Panc1 (cell line): ENCODE measurements around the gene CLCN2. TPM values are rescaled to one million over a fixed set of nuclear protein-coding genes. Genes with fewer than 3 reads are reported as not detected.

ENCODE experiments used
- ATAC-seq: fragments of 200-7000 bp; cut with Tn5 transposase; 2 replicates; pipeline ENCODE4 v1.9.1; 2020; ENCODE audit warnings: mild to moderate bottlenecking, moderate library complexity
- BruUV-seq: library from RNA; stranded (reverse); fragments of 400-500 nt; replicated peaks from 2 replicates; lab custom pipeline; 2021; lab: Mats Ljungman, UMichigan
- CTCF ChIA-PET: fragments of 300-600 bp; sonication (Branson Sonifier 250); formaldehyde crosslinking; loops from one replicate; lab custom pipeline; 2022; ENCODE audit warnings: antibody characterized with exemption; lab: Charles Lee
- POLR2A ChIA-PET: fragments of 300-600 bp; sonication (Branson Sonifier 250); formaldehyde crosslinking; loops from one replicate; lab custom pipeline; 2022; ENCODE audit warnings: antibody characterized with exemption; lab: Charles Lee
- DNase-seq: peaks from one replicate; pipeline ENCODE4 v3.0.0-alpha.2; 2010; ENCODE audit warnings: low read depth, low spot score
- H3K27ac ChIP-seq: 2 replicates; pipeline ENCODE4 v1.5.1; 2011; ENCODE audit warnings: mild to moderate bottlenecking, low read length, inconsistent platforms
- H3K27me3 ChIP-seq: fragments of 200-500 bp; sonication (Bioruptor generic); 2 replicates; pipeline ENCODE4 v1.6.0; 2014; ENCODE audit warnings: low read length, inconsistent platforms; ENCODE audit not compliant: control insufficient read depth, insufficient read depth
- H3K36me3 ChIP-seq: fragments of 200-500 bp; sonication (Bioruptor generic); 2 replicates; pipeline ENCODE4 v1.5.1; 2014; ENCODE audit warnings: inconsistent platforms, mild to moderate bottlenecking, low read length, moderate library complexity; ENCODE audit not compliant: control insufficient read depth, insufficient read depth
- H3K4me1 ChIP-seq: 2 replicates; pipeline ENCODE4 v1.5.1; 2011; ENCODE audit warnings: inconsistent platforms, mild to moderate bottlenecking, low read length, moderate library complexity; ENCODE audit not compliant: control insufficient read depth, insufficient read depth
- H3K4me3 ChIP-seq, 2 experiments: 2 replicates each; pipeline ENCODE4 v1.5.1; 2011 to 2012; ENCODE audit warnings: low read depth in 2 of 2, low read length in 2 of 2, mild to moderate bottlenecking in 2 of 2, inconsistent platforms in 1 of 2, moderate library complexity in 1 of 2
- H3K9me3 ChIP-seq: fragments of 200-500 bp; sonication (Bioruptor generic); 2 replicates; pipeline ENCODE4 v1.5.1; 2014; ENCODE audit warnings: low read depth, mild to moderate bottlenecking, inconsistent platforms, low read length, moderate library complexity; ENCODE audit not compliant: control insufficient read depth, insufficient read depth
- POLR2AphosphoS5 ChIP-seq: IDR thresholded peaks from 2 replicates; pipeline ENCODE4 v1.6.1; 2012; ENCODE audit warnings: mild to moderate bottlenecking, low read depth, low read length, moderate library complexity
- SIN3A ChIP-seq: IDR thresholded peaks from 2 replicates; pipeline ENCODE4 v1.6.1; 2012; ENCODE audit warnings: low read depth, mild to moderate bottlenecking, low read length, moderate library complexity, borderline replicate concordance; ENCODE audit not compliant: insufficient read depth
- TCF7L2 ChIP-seq: IDR thresholded peaks from 2 replicates; pipeline ENCODE4 v1.6.1; 2011; ENCODE audit warnings: mild to moderate bottlenecking, low read depth, low read length, inconsistent platforms
- in situ Hi-C: cut with HindIII; loops from 2 replicates; pipeline ENCODE4 v1.10.0; 2016; ENCODE audit warnings: low sequenced_read_pairs, low pct_unique_long_range_greater_than_20kb
- intact Hi-C: fragments of 100-400 bp; cut with micrococcal nuclease; formaldehyde crosslinking; loops from one replicate; pipeline ENCODE4 v1.10.0; 2022; ENCODE audit not compliant: unreplicated experiment
- total RNA-seq: library from RNA; stranded (reverse); gene quantifications from one replicate; pipeline ENCODE4 v1.2.1, GENCODE V29; 2021; ENCODE audit not compliant: unreplicated experiment
- TF ChIP-seq, protein P1 (sequence below): fragments of 450-650 bp; IDR thresholded peaks from 2 replicates; pipeline ENCODE4 v1.5.1; 2017; ENCODE audit warnings: mild to moderate bottlenecking
- TF ChIP-seq, protein P2 (sequence below), 2 experiments: IDR thresholded peaks; 2 replicates each; pipeline ENCODE4 v1.6.1; 2011 to 2012; ENCODE audit warnings: low read depth in 2 of 2, control low read depth in 1 of 2, low read length in 1 of 2, mild to moderate bottlenecking in 1 of 2, moderate library complexity in 1 of 2; ENCODE audit not compliant: insufficient read depth in 1 of 2

The CLCN2 gene
- total RNA-seq, 1 experiment from 2014 or later, result 22.5 TPM

DNA sequence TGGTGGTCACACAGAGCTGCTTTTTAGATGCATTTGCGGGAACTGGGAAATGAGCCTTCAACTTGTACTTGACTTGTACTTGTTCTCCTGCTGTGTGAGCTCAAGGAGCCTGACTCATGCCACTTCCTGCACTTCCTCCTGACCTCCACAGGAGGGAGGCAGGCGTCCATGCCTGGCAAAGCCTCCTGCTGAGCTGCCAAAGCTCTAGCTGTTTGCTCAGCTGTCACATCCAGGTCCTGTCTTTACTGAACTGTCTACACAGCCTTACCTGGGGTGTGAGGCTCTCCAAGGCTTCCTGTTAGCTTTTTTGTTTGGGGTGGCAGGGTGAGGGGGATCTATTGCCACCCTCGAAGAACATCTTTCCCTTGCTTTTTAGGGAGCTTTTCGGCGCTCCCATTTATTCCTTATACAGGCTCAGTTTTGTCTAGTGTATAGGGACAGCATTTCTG is 10.2 kb upstream of the CLCN2 start:
- TF ChIP-seq POLR2AphosphoS5 (peak; percentile 39; the same call in 1 of the 2 replicates), SIN3A (0 out of 2 replicates have a peak, but pooled peaks have one; percentile 49), TCF7L2 (no peak)
- TF ChIP-seq, protein P1, sequence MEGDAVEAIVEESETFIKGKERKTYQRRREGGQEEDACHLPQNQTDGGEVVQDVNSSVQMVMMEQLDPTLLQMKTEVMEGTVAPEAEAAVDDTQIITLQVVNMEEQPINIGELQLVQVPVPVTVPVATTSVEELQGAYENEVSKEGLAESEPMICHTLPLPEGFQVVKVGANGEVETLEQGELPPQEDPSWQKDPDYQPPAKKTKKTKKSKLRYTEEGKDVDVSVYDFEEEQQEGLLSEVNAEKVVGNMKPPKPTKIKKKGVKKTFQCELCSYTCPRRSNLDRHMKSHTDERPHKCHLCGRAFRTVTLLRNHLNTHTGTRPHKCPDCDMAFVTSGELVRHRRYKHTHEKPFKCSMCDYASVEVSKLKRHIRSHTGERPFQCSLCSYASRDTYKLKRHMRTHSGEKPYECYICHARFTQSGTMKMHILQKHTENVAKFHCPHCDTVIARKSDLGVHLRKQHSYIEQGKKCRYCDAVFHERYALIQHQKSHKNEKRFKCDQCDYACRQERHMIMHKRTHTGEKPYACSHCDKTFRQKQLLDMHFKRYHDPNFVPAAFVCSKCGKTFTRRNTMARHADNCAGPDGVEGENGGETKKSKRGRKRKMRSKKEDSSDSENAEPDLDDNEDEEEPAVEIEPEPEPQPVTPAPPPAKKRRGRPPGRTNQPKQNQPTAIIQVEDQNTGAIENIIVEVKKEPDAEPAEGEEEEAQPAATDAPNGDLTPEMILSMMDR, result peak; percentile 98
- TF ChIP-seq, protein P2, sequence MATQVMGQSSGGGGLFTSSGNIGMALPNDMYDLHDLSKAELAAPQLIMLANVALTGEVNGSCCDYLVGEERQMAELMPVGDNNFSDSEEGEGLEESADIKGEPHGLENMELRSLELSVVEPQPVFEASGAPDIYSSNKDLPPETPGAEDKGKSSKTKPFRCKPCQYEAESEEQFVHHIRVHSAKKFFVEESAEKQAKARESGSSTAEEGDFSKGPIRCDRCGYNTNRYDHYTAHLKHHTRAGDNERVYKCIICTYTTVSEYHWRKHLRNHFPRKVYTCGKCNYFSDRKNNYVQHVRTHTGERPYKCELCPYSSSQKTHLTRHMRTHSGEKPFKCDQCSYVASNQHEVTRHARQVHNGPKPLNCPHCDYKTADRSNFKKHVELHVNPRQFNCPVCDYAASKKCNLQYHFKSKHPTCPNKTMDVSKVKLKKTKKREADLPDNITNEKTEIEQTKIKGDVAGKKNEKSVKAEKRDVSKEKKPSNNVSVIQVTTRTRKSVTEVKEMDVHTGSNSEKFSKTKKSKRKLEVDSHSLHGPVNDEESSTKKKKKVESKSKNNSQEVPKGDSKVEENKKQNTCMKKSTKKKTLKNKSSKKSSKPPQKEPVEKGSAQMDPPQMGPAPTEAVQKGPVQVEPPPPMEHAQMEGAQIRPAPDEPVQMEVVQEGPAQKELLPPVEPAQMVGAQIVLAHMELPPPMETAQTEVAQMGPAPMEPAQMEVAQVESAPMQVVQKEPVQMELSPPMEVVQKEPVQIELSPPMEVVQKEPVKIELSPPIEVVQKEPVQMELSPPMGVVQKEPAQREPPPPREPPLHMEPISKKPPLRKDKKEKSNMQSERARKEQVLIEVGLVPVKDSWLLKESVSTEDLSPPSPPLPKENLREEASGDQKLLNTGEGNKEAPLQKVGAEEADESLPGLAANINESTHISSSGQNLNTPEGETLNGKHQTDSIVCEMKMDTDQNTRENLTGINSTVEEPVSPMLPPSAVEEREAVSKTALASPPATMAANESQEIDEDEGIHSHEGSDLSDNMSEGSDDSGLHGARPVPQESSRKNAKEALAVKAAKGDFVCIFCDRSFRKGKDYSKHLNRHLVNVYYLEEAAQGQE (IDR thresholded peaks at IDR 0.05; ENCODE audit: insufficient read depth in 1 of 2, low read depth in 2 of 2, low read length in 1 of 2), result 0 out of 4 replicates have a peak, but pooled peaks of 1 of the 2 experiments have one; percentile 38
- in situ Hi-C loops (no loop called here), intact Hi-C loops (loop anchor here (2.0 to 10.0 kb wide), 3 partner anchors 97 to 173 kb away; no protein-coding TSS in a partner anchor)

DNA sequence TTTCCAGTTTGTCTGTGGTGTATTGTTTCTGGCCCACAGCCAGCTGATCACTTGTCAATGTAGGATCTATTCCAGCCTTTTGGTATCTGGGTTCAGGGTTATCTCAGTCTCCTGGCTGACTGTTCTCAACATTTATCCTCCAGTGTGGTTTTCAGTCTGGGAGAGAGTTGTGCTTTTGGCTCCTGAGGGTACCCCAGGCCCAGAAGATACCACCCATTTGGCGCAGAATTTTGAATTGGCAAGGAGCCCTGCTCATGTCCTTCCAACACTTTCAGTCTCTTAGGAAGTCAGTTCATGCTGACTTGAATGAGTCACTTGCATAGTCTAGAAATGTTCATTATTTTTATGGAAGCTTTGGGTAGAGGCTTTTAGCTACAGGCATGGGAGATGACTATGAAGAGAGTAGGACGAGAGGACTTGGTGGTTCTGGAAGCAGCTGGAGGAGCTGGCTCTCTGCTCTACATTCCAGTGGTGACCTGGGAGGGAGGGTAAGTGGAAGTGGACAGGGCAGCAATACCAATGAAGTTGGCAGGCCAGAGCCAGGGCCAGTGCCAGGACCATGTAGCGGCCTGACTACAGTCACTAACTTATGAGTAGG is 7.3 kb upstream of the CLCN2 start:
- intact Hi-C loops (no loop called here), in situ Hi-C loops (no loop called here)
- no TSS peak for BruUV-seq
- ChIA-PET POLR2A (interaction anchor here (0.6 kb wide), 1 partner anchor 218 kb away, joined by 5 read pairs; no protein-coding TSS in a partner anchor), CTCF (no interaction called here)
- Histone ChIP-seq H3K4me3 (no peak overlapping the region), H3K4me1 (peaks cover 18% of the 10 kb centered on the region), H3K36me3 (peaks cover 19% of the 10 kb centered on the region), H3K27ac (no peak overlapping the region), H3K27me3 (no peaks in the 10 kb centered on the region), H3K9me3 (no peaks in the 10 kb centered on the region)
- TF ChIP-seq, protein P2 (IDR thresholded peaks at IDR 0.05; ENCODE audit: insufficient read depth in 1 of 2, low read depth in 2 of 2, low read length in 1 of 2), result no peak
- no peak for TF ChIP-seq SIN3A
- no peak for TF ChIP-seq TCF7L2
- no peak for TF ChIP-seq POLR2AphosphoS5
- TF ChIP-seq, protein P1, result no peak
- no peak for ATAC-seq
- DNase-seq, result no peak

More for the DNA sequence above, 10.2 kb upstream of the CLCN2 start:
- Histone ChIP-seq H3K9me3 (no peaks in the 10 kb centered on the region), H3K27ac (no peak overlapping the region), H3K4me1 (peaks cover 12% of the 10 kb centered on the region), H3K4me3 (no peak overlapping the region), H3K36me3 (peaks cover 14% of the 10 kb centered on the region), H3K27me3 (peaks cover 8% of the 10 kb centered on the region)
- ChIA-PET CTCF (interaction anchor here (0.6 to 4.4 kb wide), 15 partner anchors 9 to 174 kb away, joined by 3 to 53 read pairs (median 5); no protein-coding TSS in a partner anchor), POLR2A (interaction anchor here (0.6 kb wide), 1 partner anchor 171 kb away, joined by 8 read pairs; no protein-coding TSS in a partner anchor)
- ATAC-seq (peak; percentile 93), DNase-seq (peak; percentile 84)
- BruUV-seq, result no TSS peak
